ENCODE data around the gene AUNIP. TPM values are rescaled to one million over a fixed set of nuclear protein-coding genes. Genes with fewer than 3 reads are reported as not detected.

AUNIP gene
- total RNA-seq, 2 donors from 2014 or later: 0.32 to 4.3 TPM

DNA sequence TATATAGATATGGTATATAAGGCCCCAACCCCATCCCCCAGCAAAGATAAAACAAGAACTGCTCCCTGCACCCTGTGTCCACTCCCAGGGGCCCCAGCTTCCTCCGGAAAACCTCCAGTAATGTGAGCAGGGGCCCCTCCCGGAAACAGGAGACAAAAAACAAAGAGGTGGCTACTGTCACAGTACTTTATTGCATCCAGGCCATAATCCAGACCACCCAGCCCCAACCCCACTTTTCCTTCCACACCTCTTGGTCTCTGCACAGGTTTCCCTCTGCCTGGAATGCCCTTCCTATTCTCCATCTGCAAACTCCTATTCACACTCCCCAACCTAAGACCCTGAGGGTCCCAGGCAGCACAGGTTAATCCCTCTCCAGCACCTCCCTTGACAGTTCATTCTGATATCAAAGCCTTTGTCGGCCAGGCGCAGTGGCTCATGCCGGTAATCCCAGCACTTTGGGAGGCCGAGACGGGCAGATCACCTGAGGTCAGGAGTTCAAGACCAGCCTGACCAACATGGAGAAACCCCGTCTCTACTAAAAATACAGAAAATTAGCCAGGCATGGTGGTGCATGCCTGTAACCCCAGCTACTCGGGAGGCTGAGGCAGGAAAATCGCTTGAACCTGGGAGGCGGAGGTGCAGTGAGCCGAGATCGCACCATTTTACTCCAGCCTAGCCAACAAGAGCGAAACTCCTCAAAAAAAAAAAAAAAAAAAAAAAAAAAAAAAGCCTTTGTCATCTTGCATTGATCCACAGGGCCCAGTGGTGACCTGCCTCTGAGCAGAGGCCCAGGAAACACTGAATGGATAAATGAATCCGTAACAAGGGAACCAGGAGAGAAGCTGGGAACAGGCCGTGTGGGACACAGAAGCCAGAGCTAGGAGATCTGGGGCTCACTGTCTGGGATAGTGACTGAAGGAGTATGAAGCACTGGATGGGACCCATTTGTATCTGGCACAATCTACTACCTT, 2.3 kb upstream of the AUNIP start:
- no peak overlapping the region for H3K4me3 ChIP-seq
- 69% methylated on average over 16 of the region's 16 CpGs for WGBS
- TF ChIP-seq POLR2A (IDR thresholded peaks at IDR 0.05) (no peak), POLR2AphosphoS5 (IDR thresholded peaks at IDR 0.05) (no peak)
- TF ChIP-seq, protein P1, sequence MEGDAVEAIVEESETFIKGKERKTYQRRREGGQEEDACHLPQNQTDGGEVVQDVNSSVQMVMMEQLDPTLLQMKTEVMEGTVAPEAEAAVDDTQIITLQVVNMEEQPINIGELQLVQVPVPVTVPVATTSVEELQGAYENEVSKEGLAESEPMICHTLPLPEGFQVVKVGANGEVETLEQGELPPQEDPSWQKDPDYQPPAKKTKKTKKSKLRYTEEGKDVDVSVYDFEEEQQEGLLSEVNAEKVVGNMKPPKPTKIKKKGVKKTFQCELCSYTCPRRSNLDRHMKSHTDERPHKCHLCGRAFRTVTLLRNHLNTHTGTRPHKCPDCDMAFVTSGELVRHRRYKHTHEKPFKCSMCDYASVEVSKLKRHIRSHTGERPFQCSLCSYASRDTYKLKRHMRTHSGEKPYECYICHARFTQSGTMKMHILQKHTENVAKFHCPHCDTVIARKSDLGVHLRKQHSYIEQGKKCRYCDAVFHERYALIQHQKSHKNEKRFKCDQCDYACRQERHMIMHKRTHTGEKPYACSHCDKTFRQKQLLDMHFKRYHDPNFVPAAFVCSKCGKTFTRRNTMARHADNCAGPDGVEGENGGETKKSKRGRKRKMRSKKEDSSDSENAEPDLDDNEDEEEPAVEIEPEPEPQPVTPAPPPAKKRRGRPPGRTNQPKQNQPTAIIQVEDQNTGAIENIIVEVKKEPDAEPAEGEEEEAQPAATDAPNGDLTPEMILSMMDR (IDR thresholded peaks at IDR 0.05): no peak
- no peaks in the 10 kb centered on the region for H3K36me3 ChIP-seq
- intact Hi-C loops (cut with DNase I): no loop called here
- no peaks in the 10 kb centered on the region for H3K9me3 ChIP-seq
- no peak overlapping the region for H3K27ac ChIP-seq
- DNase-seq (ENCODE audit: low spot score): no peak
- no peaks in the 10 kb centered on the region for H3K27me3 ChIP-seq (replicated peaks; ENCODE audit: insufficient read depth)
- peaks cover 7% of the 10 kb centered on the region for H3K4me1 ChIP-seq (replicated peaks)

DNA sequence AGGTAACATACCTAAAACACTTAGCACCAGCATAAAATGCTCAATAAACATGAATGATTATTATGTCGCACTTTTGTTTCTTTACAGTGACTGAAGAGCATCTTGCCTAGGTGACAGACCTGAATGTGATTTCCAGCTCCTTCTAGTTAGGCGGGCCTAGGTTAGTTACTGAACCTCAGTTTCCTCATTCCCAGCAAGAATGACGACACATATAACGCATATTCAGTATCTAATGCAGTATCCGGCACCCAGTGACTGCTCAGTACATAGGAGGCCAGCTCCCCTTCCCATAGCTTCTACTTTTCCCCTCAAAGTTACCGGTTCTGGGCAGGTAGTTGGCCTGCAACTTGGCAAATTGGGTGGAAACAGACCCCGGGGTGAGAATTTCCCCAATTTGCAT, 763 bp downstream of the AUNIP start:
- Histone ChIP-seq H3K36me3 (no peaks in the 10 kb centered on the region), H3K9me3 (no peaks in the 10 kb centered on the region), H3K27ac (no peak overlapping the region), H3K4me3 (no peak overlapping the region), H3K27me3 (replicated peaks; ENCODE audit: insufficient read depth) (no peaks in the 10 kb centered on the region), H3K4me1 (replicated peaks) (peaks cover 7% of the 10 kb centered on the region)
- WGBS: 46% methylated on average over 7 of the region's 7 CpGs
- no peak for DNase-seq (ENCODE audit: low spot score)
- TF ChIP-seq, protein P1 (IDR thresholded peaks at IDR 0.05): no peak
- no peak for TF ChIP-seq POLR2AphosphoS5 (IDR thresholded peaks at IDR 0.05)
- no peak for TF ChIP-seq POLR2A (IDR thresholded peaks at IDR 0.05)
- intact Hi-C loops (cut with DNase I): no loop called here

DNA sequence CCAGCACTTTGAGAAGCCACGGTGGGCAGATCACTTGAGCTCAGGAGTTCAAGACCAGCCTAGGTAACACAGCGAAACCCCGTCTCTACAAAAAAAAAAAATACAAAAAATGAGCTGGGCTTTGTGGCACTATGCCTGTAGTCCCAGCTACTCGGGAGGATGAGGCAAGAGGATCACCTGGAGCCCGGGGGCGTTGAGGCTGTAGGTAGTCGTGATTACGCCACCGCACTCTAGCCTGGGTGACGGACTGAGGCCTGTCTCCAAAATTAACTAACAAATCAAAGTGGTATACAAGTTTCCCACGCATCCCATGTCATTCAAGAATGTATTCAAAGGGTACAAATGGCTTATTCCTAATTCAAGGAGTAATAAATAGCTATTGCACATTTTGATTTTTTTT, 2.4 kb downstream of the AUNIP start:
- Histone ChIP-seq H3K9me3 (no peaks in the 10 kb centered on the region), H3K27ac (no peak overlapping the region), H3K27me3 (replicated peaks; ENCODE audit: insufficient read depth) (no peaks in the 10 kb centered on the region), H3K4me3 (no peak overlapping the region), H3K4me1 (replicated peaks) (peaks cover 7% of the 10 kb centered on the region), H3K36me3 (no peaks in the 10 kb centered on the region)
- WGBS: 91% methylated on average over 11 of the region's 11 CpGs
- no peak for DNase-seq (ENCODE audit: low spot score)
- intact Hi-C loops (cut with DNase I): no loop called here
- TF ChIP-seq, protein P1 (IDR thresholded peaks at IDR 0.05): no peak
- TF ChIP-seq POLR2A (IDR thresholded peaks at IDR 0.05) (no peak), POLR2AphosphoS5 (IDR thresholded peaks at IDR 0.05) (no peak)

DNA sequence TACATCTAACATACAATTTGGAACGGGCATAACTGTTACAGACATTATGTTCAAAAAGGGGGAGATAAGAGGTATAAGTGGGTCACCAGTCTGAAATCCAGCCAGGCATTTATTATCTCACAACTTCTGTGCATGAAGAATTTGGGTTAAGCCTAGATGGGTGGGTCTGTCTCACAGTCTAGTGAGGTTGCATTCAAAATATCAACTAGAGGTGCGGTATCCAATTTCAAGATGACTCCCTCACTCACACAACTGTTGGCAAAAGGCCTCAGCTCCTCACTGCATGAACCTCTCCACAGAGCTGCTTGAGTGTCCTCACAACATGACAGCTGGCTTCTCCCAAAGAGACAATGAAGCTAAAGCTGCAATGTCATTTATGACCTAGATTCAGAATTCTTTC, 4.7 kb downstream of the AUNIP start:
- Histone ChIP-seq H3K27me3 (replicated peaks; ENCODE audit: insufficient read depth) (no peaks in the 10 kb centered on the region), H3K9me3 (no peaks in the 10 kb centered on the region), H3K36me3 (no peaks in the 10 kb centered on the region), H3K27ac (no peak overlapping the region), H3K4me3 (no peak overlapping the region), H3K4me1 (replicated peaks) (peaks cover 7% of the 10 kb centered on the region)
- intact Hi-C loops (cut with DNase I): no loop called here
- no peak for DNase-seq (ENCODE audit: low spot score)
- TF ChIP-seq, protein P1 (IDR thresholded peaks at IDR 0.05): no peak
- TF ChIP-seq POLR2A (IDR thresholded peaks at IDR 0.05): no peak
- no peak for TF ChIP-seq POLR2AphosphoS5 (IDR thresholded peaks at IDR 0.05)
- WGBS: 92% methylated on average over 2 of the region's 2 CpGs

DNA sequence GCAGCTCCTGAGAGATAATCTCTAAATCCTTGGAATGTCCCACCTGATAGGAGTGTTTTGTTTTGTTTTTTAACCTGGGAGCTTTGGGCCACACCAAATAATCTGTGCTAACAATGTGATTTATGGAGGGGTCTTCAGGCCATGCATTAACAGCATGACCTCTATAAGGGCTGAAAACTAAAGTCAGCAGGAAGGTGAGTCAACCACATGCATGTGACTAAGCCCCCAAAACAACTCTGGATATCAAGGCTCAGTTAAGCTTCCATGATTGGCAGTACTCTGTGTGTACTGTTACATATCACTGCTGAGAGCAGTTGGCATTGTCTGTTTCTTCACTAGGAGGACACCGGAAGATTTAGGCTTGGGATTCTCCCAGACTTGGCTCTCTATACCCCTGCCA, 10.7 kb downstream of the AUNIP start:
- Histone ChIP-seq H3K27me3 (replicated peaks; ENCODE audit: insufficient read depth) (no peaks in the 10 kb centered on the region), H3K9me3 (no peaks in the 10 kb centered on the region), H3K4me3 (no peak overlapping the region), H3K4me1 (replicated peaks) (no peaks in the 10 kb centered on the region), H3K27ac (no peak overlapping the region), H3K36me3 (no peaks in the 10 kb centered on the region)
- TF ChIP-seq POLR2A (IDR thresholded peaks at IDR 0.05) (no peak), POLR2AphosphoS5 (IDR thresholded peaks at IDR 0.05) (no peak)
- TF ChIP-seq, protein P1 (IDR thresholded peaks at IDR 0.05): no peak
- intact Hi-C loops (cut with DNase I): no loop called here
- WGBS: 81% methylated on average over 1 of the region's 1 CpG
- DNase-seq (ENCODE audit: low spot score): no peak

All from prostate gland (tissue), 2 donors.